ENCODE results near the gene CEP170B.
A peak's percentile ranks its signal among the peaks of the same experiment; 100 is the strongest.
"Not testable (repeated sequence)": the region's sequence is repeated elsewhere in the genome, so short reads cannot be mapped to it uniquely, and the experiment has no call there.

Gene CEP170B

DNA sequence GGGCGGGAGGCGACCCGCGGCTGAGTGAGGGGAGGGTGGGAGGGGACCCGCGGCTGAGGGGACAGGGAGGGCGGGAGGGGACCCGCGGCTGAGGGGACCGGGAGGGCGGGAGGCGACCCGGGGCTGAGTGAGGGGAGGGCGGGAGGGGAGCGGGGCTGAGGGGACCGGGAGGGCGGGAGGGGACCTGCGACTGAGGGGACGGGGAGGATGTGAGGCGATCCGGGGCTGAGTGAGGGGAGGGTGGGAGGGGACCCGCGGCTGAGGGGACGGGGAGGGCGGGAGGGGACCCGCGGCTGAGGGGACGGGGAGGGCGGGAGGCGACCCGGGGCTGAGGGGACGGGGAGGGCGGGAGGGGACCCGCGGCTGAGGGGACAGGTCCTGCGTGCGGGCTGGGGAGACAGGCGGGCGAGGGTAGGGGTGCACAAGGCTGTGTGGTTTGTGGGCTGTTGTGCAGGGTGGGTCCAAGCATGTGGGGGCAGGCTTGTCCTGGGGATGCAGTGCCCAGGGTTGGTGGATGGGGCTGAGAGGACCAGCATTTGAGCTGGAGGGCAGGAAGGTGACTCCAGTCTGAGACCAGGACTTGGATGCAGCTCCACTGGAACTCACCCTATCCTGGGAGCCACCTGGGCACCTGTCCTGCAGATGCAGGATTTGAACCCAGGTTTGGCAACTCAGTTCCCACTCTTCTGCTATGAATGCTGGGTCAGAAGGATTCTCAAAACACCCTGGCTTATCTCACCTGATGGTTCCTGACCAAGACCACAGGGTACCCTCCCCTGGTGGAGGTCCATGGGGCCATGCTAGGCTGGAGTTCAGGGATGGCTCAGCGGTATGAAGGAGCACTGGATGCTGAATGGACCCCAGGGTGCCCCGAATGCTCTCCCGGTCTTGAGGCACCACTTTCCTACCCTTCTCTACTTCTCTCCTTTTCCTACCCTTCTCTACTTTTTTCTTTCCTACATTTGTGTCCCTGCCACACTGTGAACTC, 69.0 kb downstream of the CEP170B start:
- DNase-seq = peak; percentile 29

DNA sequence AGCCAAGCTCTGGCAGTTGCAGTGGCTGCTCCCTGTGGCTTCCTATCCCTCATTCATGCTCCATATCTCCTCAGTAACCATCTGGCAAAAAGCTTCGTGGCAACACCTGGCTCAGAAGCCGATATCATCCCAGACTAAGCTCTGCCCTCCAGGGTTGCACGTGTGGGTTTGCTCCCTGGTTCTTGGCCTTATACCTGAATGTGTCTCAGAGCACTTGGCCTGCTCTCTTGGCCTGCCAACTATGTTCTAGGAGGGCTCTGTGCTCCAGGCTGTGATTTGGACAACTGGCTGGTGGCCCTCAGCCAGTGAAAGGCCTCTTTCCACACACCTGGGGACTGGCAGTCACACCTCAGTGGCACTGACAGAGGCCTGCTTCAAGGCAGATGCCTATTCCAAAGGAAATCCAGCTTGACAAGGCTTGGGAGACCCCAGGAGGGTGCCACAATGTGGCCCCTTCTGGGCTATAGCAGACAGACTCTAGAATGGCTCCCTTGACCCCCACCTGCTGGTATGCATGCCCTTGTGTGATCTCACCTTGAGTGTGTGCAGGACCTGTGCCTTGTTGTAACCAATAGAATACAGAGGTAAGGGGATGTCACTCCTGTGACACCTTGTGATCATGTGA, 70.1 kb downstream of the CEP170B start:
- DNase-seq = no peak

GRCh38 chr14:104935955-104936354, 70.9 kb downstream of the CEP170B start:
- DNase-seq = no peak

GRCh38 chr14:104936361-104937155, 71.5 kb downstream of the CEP170B start:
- no peak for DNase-seq

DNA sequence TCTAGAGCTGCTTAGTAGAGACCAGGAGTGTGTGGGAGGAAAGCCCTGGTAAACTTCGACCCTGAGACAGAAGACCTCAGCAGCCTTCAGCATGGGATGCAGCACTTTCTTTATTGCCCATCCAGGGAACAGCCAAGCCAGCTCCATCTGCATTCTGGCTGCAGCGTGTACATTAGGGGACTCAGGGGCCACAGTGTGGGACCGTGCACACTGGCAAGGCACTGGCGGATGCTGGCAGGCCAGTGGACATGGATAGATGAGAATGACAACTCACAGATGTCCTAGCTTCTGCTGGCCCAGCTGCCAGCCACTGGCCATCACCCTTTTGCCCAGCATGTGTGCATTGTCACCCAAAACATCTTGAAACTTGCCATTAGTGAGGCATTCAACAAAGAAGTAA, 72.1 kb downstream of the CEP170B start:
- no peak for DNase-seq

DNA sequence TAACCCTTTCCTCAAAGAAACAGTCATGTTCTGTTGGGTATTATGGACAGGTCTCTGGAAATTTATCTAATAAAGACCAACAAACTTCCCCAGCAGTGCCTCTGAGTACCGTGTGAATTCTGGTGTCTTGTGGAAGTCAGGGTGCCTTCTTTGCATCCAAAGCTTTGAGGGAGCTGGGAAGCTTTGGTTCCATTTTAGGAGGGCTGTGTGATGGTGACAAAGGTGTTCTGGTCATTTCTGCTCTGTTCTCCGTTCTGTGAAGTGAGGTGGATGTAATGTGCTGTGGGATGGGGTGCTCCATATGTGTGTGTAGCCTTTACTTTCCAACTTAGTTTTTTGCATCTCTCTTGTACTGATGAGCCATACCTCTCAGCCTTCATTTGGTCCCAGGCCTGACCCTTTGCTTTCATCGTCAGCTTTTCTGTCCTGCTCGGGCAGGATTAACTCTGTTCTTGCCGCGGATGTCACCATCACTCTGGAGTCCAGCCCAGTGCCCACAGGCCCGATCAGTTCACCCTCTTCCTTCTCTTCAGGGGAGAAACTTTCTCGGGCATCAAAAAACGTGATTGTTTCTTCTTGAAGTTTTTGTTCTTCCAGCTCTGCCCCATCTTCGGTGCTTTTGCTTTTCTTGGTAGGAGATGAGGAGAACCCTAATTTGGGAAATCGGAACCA, 72.8 kb downstream of the CEP170B start:
- no peak for DNase-seq

- DNase-seq = no peak
Observed at GRCh38 chr14:104938436-104938835, 73.4 kb downstream of the CEP170B start.

DNA sequence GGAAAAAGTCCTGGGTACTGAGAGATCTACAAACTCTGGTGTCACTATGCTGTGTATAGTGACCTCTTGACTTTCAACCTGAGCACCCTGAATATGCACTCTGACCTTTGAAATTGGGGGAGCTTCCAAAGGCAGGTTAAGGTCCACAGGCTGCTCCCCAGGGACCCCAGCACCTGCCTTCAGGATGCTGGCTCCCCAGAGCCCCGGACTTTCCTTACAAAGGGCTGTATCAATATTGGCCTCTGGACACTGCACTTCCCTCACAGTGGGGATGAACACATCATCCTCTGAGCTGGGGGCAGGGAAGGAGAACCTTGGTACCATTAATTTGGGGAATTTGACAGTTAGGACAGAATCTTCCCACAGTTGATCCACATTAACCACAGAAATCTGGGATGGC, 73.9 kb downstream of the CEP170B start:
- no peak for DNase-seq

- DNase-seq = no peak
Observed at GRCh38 chr14:104939666-104940410, 74.8 kb downstream of the CEP170B start.

DNA sequence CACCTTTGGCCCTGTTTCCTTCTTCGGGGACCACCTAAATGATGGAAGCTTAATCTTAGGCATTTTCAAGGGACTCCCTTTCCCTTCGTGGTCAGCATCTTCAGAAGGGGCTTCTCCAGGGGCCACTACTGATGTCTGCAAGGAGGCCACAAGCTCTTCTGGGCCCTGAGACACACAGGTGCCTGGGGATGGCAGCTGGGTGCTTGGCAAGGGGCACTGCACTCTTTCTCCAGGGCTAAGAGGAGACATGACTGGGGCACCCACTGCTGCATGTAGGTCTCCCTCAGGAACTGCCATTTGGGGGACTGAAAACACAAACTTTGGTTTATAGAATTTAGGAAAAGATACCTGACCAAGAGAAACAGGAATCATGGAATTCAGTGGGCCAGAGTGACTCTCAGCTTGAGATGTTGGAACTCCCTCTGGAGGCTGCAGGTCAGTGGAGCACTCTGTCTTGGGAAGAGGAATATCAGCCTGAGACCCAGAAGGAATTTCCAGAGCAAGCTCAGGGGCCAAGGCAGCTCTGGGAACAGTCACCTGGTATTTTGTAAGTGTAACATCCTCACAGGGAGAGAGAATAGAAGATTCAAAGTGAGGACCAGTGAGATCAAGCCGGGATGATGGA, 75.6 kb downstream of the CEP170B start:
- DNase-seq = no peak

DNA sequence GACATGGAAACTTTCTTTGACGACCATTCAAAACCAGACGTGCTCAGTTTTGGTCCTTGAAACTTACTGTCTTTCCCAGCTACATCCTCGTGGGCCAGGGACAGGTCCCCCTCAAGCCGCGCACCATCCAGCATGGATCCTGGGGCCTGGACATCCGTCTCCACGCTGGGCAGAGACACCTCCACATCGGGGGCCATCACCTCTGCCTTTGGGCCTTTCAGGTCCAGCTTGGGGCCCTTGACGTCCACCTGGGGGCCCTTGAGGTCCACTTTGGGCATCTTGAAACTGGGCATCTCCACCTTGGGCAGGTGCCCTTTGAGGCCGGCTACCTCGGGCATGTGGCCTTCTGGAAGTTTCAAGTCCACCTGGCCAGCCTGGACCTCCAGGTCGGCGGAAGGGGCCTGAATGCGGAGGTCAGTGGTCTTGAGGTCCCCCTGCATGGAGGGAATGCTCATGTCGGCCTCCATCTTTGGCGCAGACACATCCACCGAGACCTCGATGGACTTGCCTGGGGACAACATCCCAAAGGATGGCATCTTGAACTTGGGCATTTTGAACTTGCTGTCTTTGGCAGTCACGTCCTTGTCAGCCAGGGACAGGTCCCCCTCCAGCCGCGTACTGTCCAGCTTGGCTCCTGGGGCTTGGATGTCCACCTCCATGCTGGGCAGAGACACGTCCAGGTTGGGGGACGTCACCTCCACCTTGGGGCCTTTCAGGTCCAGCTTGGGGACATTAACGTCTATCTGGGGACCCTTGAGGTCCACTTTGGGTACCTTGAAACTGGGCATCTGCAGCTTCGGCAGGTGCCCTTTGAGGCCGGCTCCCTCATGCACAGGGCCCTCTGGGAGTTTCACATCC, 76.7 kb downstream of the CEP170B start:
- no peak for DNase-seq

DNA sequence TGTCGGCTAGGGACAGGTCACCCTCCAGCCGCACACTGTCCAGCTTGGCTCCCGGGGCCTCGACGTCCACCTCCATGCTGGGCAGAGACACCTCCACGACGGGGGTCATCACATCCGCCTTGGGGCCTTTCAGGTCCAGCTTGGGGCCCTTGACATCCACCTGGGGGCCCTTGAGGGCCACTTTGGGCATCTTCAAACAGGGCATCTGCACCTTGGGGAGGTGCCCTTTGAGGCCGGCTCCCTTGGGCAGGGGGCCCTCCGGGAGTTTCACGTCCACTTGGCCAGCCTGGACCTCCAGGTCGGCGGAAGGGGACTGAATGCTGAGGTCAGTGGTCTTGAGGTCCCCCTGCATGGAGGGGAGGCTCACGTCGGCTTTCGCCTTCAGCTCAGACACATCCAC, 77.5 kb downstream of the CEP170B start:
- DNase-seq = no peak

DNA sequence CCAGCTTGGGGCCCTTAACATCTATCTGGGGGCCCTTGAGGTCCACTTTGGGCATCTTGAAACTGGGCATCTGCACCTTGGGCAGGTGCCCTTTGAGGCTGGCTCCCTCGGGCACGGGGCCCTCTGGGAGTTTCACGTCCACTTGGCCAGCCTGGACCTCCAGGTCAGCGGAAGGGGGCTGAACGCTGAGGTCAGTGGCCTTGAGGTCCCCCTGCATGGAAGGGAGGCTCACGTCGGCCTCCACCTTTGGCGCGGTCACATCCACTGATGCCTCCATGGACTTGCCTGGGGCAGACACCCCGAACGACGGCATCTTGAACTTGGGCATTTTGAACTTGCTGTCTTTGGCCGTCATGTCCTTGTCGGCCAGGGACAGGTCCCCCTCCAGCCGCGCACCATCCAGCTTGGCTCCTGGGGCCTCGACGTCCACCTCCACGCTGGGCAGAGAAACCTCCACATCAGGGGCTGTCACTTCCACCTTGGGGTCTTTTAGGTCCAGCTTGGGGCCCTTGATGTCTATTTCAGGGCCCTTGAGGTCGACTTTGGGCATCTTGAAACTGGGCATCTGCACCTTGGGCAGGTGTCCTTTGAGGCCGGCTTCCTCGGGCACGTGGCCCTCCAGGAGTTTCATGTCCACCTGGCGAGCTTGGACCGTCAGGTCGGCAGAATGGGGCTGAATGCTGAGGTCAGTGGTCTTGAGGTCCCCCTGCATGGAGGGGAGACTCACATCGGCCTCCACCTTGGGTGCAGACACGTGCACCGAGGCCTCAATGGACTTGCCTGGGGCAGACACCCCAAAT, 78.3 kb downstream of the CEP170B start:
- not testable (repeated sequence) for DNase-seq

- DNase-seq = not testable (repeated sequence)
Observed at GRCh38 chr14:104944016-104944308, 78.9 kb downstream of the CEP170B start.

- not testable (repeated sequence) for DNase-seq
Observed at GRCh38 chr14:104944436-104945205, 79.6 kb downstream of the CEP170B start.

GRCh38 chr14:104945266-104945665, 80.2 kb downstream of the CEP170B start:
- DNase-seq = not testable (repeated sequence)

All from retina (tissue), 1 donor.